Central memory CD8-positive, alpha-beta T cell (primary cell): Measurements from ENCODE around the gene TMEM175.

Source experiments
- ATAC-seq: fragments of 150-1000 bp; cut with Tn5 transposase; replicated peaks from 2 replicates; pipeline ENCODE4 v1.10.0; 2022; ENCODE audit warnings: mild to moderate bottlenecking, moderate FRiP score, moderate number of reproducible peaks; ENCODE audit not compliant: poor library complexity, severe bottlenecking; ENCODE audit errors: extremely low read depth
- DNase-seq, 2 donors: peaks; one replicate each; pipeline ENCODE4 v3.0.0; 2021; ENCODE audit warnings: low spot score in 2 of 2
- H3K27ac Mint-ChIP-seq: one replicate; pipeline ENCODE4 v1.8.0; 2022; ENCODE audit warnings: low read depth, mild to moderate bottlenecking, moderate library complexity, mixed read lengths
- H3K27me3 Mint-ChIP-seq: one replicate; pipeline ENCODE4 v1.8.0; 2022; ENCODE audit warnings: mixed read lengths
- H3K36me3 Mint-ChIP-seq: one replicate; pipeline ENCODE4 v1.8.0; 2022; ENCODE audit warnings: mild to moderate bottlenecking, moderate library complexity, mixed read lengths; ENCODE audit not compliant: insufficient read depth
- H3K4me1 Mint-ChIP-seq: one replicate; pipeline ENCODE4 v1.8.0; 2022; ENCODE audit warnings: mixed read lengths
- H3K4me3 Mint-ChIP-seq: one replicate; pipeline ENCODE4 v1.8.0; 2022; ENCODE audit warnings: mild to moderate bottlenecking, moderate library complexity, mixed read lengths
- H3K9me3 Mint-ChIP-seq: one replicate; pipeline ENCODE4 v1.8.0; 2022; ENCODE audit warnings: mixed read lengths

The TMEM175 gene, protein sequence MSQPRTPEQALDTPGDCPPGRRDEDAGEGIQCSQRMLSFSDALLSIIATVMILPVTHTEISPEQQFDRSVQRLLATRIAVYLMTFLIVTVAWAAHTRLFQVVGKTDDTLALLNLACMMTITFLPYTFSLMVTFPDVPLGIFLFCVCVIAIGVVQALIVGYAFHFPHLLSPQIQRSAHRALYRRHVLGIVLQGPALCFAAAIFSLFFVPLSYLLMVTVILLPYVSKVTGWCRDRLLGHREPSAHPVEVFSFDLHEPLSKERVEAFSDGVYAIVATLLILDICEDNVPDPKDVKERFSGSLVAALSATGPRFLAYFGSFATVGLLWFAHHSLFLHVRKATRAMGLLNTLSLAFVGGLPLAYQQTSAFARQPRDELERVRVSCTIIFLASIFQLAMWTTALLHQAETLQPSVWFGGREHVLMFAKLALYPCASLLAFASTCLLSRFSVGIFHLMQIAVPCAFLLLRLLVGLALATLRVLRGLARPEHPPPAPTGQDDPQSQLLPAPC

GRCh38 chr4:931960-932712, at the start of gene TMEM175, which contains the start of gene GAK:
TMEM175 (plus strand) TSS chr4:932460; CDS start chr4:947740, 15,280 bp downstream.
GAK (minus strand) TSS chr4:932316; CDS start chr4:932187, 129 bp downstream.
- H3K4me1 Mint-ChIP-seq = peaks cover 40% of the 10 kb centered on the region

GRCh38 chr4:882646-883045, 49.6 kb upstream of the TMEM175 start:
- DNase-seq (no peak), ATAC-seq (no peak)
- Mint-ChIP-seq H3K27ac (no peak overlapping the region), H3K4me3 (no peak overlapping the region), H3K36me3 (peaks cover 26% of the 10 kb centered on the region), H3K4me1 (peaks cover 30% of the 10 kb centered on the region), H3K9me3 (peaks cover 4% of the 10 kb centered on the region), H3K27me3 (no peaks in the 10 kb centered on the region)

More at GRCh38 chr4:931960-932712, at the start of gene TMEM175, which contains the start of gene GAK:
- peak within 1 kb of the TSS; percentile 93 for H3K4me3 Mint-ChIP-seq
- DNase-seq = peak; percentile 95
- H3K9me3 Mint-ChIP-seq = no peaks in the 10 kb centered on the region
- peaks cover 23% of the 10 kb centered on the region for H3K36me3 Mint-ChIP-seq
- ATAC-seq = peak; percentile 93
- peak within 1 kb of the TSS; percentile 91 for H3K27ac Mint-ChIP-seq
- no peaks in the 10 kb centered on the region for H3K27me3 Mint-ChIP-seq

DNA sequence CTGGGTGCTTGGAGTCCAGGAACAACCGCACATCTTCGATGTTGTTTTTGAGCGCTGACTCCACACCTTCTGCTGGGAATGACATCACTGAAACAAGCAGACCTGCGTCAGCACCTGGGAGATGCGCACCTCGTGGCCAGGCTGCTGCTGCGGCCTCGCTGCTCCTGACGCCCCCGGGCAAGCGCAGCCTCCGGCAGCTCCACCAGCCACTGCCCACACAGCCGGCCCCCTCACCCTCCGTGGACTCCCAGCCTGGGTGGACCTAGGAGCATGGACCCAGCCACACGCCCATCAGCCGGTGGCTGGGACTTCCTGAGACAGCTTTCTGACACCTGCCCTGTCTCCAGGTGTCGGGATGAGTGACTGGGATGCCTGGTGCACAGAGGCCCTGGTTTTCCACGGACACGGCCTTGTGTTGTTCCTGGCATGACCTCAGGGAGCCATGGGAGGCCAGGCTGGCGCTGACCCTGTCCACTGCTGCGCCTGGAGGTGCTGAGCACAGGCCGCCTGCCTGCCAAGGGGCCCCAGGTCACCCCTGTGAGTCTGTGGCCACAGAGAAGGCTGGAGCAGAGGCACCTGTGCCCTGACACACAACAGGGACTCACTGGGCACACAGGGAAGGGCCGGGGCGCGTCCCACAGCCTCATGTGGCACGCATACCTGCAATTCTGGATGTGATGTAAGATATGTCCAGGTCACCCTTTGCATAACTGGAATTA, 48.7 kb upstream of the TMEM175 start:
- no peak overlapping the region for H3K27ac Mint-ChIP-seq
- no peak overlapping the region for H3K4me3 Mint-ChIP-seq
- peaks cover 6% of the 10 kb centered on the region for H3K9me3 Mint-ChIP-seq
- H3K36me3 Mint-ChIP-seq = peaks cover 26% of the 10 kb centered on the region
- DNase-seq = no peak
- no peaks in the 10 kb centered on the region for H3K27me3 Mint-ChIP-seq
- no peak for ATAC-seq
- H3K4me1 Mint-ChIP-seq = peaks cover 30% of the 10 kb centered on the region

- Mint-ChIP-seq H3K4me1 (peaks cover 22% of the 10 kb centered on the region), H3K27ac (no peak overlapping the region), H3K36me3 (peaks cover 25% of the 10 kb centered on the region)
These were observed 48.0 kb upstream of the TMEM175 start for GRCh38 chr4:884259-884658.

DNA sequence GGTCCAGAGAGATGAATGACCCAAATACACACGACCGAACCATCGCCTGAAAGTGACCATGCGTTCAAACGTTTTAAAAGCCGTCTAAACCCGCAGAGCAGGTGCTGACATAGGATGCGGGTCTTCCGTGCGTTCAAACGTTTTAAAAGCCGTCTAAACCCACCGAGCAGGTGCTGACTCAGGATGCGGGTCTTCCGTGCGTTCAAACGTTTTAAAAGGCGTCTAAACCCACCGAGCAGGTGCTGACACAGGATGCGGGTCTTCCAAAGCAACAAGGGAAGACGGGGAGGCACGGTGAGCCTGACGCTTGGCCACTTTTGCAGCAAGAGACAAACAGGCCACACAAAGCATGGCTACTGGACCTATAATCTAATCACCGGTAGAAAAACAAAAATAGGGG, 47.4 kb upstream of the TMEM175 start:
- no peak overlapping the region for H3K4me3 Mint-ChIP-seq
- ATAC-seq = no peak
- no peaks in the 10 kb centered on the region for H3K27me3 Mint-ChIP-seq
- peaks cover 16% of the 10 kb centered on the region for H3K4me1 Mint-ChIP-seq
- DNase-seq = no peak
- H3K36me3 Mint-ChIP-seq = peaks cover 21% of the 10 kb centered on the region
- H3K27ac Mint-ChIP-seq = no peak overlapping the region
- peaks cover 6% of the 10 kb centered on the region for H3K9me3 Mint-ChIP-seq

More at GRCh38 chr4:884259-884658, 48.0 kb upstream of the TMEM175 start:
- no peaks in the 10 kb centered on the region for H3K27me3 Mint-ChIP-seq
- ATAC-seq (no peak), DNase-seq (no peak)
- peaks cover 6% of the 10 kb centered on the region for H3K9me3 Mint-ChIP-seq
- H3K4me3 Mint-ChIP-seq = no peak overlapping the region

GRCh38 chr4:885353-885752, 46.9 kb upstream of the TMEM175 start:
- Mint-ChIP-seq H3K9me3 (peaks cover 6% of the 10 kb centered on the region), H3K4me1 (peaks cover 11% of the 10 kb centered on the region), H3K27me3 (no peaks in the 10 kb centered on the region)

GRCh38 chr4:886244-886643, 46.0 kb upstream of the TMEM175 start:
- no peak for DNase-seq
- Mint-ChIP-seq H3K27ac (no peak overlapping the region), H3K9me3 (peaks cover 6% of the 10 kb centered on the region), H3K4me3 (no peak overlapping the region), H3K4me1 (peaks cover 8% of the 10 kb centered on the region), H3K27me3 (no peaks in the 10 kb centered on the region), H3K36me3 (peaks cover 24% of the 10 kb centered on the region)
- ATAC-seq = no peak

More at GRCh38 chr4:885353-885752, 46.9 kb upstream of the TMEM175 start:
- no peak overlapping the region for H3K4me3 Mint-ChIP-seq
- peaks cover 23% of the 10 kb centered on the region for H3K36me3 Mint-ChIP-seq
- no peak overlapping the region for H3K27ac Mint-ChIP-seq
- ATAC-seq (no peak), DNase-seq (no peak)

GRCh38 chr4:887034-887763, 45.1 kb upstream of the TMEM175 start:
- DNase-seq (no peak), ATAC-seq (no peak)
- Mint-ChIP-seq H3K4me1 (peaks cover 8% of the 10 kb centered on the region), H3K9me3 (peaks cover 6% of the 10 kb centered on the region), H3K27ac (no peak overlapping the region), H3K4me3 (no peak overlapping the region), H3K36me3 (peaks cover 25% of the 10 kb centered on the region), H3K27me3 (no peaks in the 10 kb centered on the region)

GRCh38 chr4:888029-888428, 44.2 kb upstream of the TMEM175 start:
- H3K4me1 Mint-ChIP-seq = peaks cover 8% of the 10 kb centered on the region
- no peak overlapping the region for H3K27ac Mint-ChIP-seq
- no peak for DNase-seq
- peaks cover 6% of the 10 kb centered on the region for H3K9me3 Mint-ChIP-seq
- H3K36me3 Mint-ChIP-seq = peaks cover 23% of the 10 kb centered on the region
- no peaks in the 10 kb centered on the region for H3K27me3 Mint-ChIP-seq
- no peak for ATAC-seq
- no peak overlapping the region for H3K4me3 Mint-ChIP-seq

DNA sequence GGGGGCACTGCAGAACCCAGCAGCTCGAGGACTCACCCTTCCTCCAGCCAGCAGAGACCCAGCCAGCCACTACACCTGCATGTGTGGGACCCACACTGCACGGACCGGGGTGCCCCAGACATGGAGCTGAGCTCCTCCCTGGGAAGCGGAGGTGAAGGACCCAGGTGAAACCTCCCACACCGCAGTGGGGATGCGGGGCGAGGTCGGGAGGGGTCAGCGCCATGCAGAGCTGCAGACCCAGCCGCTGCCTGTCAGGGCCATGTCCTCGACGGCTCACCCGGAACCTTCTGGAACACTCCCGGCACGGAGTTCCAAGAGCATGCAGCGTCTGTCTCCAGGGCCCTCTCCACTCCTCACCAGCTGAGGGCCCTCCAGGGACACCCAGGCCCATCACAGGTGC, 42.7 kb upstream of the TMEM175 start:
- no peak overlapping the region for H3K27ac Mint-ChIP-seq
- no peak for ATAC-seq
- H3K4me3 Mint-ChIP-seq = no peak overlapping the region
- peaks cover 6% of the 10 kb centered on the region for H3K9me3 Mint-ChIP-seq
- peaks cover 8% of the 10 kb centered on the region for H3K4me1 Mint-ChIP-seq
- DNase-seq = no peak
- peaks cover 24% of the 10 kb centered on the region for H3K36me3 Mint-ChIP-seq
- no peaks in the 10 kb centered on the region for H3K27me3 Mint-ChIP-seq

GRCh38 chr4:890036-890695, 42.1 kb upstream of the TMEM175 start:
- Mint-ChIP-seq H3K27ac (no peak overlapping the region), H3K4me1 (peaks cover 8% of the 10 kb centered on the region), H3K27me3 (no peaks in the 10 kb centered on the region), H3K36me3 (peaks cover 26% of the 10 kb centered on the region), H3K4me3 (no peak overlapping the region), H3K9me3 (peaks cover 6% of the 10 kb centered on the region)
- DNase-seq (no peak), ATAC-seq (no peak)
